Measurements from ENCODE around the gene CAPG.

DNA sequence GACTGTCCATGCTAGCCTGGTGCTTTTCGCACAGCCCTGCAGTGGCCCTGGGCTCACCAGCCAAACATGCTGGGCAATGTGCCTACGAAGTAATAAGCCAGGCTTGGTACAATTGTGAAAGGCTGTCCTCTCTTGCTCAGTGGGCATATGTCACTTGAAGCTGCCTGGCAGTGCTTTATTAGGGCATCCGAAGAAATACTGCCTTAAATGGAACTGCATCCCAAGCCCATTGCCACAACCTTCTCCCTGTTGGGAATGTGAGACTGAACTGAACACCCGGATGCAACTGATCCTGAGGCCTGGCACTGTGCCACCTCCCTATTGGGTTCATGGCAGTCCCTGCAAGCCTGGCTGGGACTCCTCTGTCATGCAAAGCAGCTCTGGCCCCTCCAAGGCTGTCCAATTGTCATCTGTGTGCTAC, 15.9 kb downstream of the CAPG start:
- TF ChIP-seq ZNF76 (CRISPR knock-in tag; IDR thresholded peaks at IDR 0.05; ENCODE audit: borderline replicate concordance) (no peak), POLR2A (conservative IDR thresholded peaks at IDR 0.05) (no peak), EGR1 (conservative IDR thresholded peaks at IDR 0.05) (no peak), COPS2 (conservative IDR thresholded peaks at IDR 0.05) (no peak)
- TF ChIP-seq, protein P1, sequence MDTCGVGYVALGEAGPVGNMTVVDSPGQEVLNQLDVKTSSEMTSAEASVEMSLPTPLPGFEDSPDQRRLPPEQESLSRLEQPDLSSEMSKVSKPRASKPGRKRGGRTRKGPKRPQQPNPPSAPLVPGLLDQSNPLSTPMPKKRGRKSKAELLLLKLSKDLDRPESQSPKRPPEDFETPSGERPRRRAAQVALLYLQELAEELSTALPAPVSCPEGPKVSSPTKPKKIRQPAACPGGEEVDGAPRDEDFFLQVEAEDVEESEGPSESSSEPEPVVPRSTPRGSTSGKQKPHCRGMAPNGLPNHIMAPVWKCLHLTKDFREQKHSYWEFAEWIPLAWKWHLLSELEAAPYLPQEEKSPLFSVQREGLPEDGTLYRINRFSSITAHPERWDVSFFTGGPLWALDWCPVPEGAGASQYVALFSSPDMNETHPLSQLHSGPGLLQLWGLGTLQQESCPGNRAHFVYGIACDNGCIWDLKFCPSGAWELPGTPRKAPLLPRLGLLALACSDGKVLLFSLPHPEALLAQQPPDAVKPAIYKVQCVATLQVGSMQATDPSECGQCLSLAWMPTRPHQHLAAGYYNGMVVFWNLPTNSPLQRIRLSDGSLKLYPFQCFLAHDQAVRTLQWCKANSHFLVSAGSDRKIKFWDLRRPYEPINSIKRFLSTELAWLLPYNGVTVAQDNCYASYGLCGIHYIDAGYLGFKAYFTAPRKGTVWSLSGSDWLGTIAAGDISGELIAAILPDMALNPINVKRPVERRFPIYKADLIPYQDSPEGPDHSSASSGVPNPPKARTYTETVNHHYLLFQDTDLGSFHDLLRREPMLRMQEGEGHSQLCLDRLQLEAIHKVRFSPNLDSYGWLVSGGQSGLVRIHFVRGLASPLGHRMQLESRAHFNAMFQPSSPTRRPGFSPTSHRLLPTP (IDR thresholded peaks at IDR 0.05; ENCODE audit: borderline replicate concordance, extremely low read depth, insufficient read length), result no peak
- TF ChIP-seq, protein P2, sequence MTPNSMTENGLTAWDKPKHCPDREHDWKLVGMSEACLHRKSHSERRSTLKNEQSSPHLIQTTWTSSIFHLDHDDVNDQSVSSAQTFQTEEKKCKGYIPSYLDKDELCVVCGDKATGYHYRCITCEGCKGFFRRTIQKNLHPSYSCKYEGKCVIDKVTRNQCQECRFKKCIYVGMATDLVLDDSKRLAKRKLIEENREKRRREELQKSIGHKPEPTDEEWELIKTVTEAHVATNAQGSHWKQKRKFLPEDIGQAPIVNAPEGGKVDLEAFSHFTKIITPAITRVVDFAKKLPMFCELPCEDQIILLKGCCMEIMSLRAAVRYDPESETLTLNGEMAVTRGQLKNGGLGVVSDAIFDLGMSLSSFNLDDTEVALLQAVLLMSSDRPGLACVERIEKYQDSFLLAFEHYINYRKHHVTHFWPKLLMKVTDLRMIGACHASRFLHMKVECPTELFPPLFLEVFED (CRISPR knock-in tag; conservative IDR thresholded peaks at IDR 0.05), result no peak
